OCI-LY7 (cell line): ENCODE data around the gene CHRD. TPM values are rescaled to one million over a fixed set of nuclear protein-coding genes. Genes with fewer than 3 reads are reported as not detected.

Experiments
- BruUV-seq: library from RNA; stranded (reverse); fragments of 400-500 nt; replicated peaks from 2 replicates; lab custom pipeline; 2021; lab: Mats Ljungman, UMichigan
- CTCF ChIA-PET: fragments of 300-600 bp; sonication (Branson Sonifier 250); formaldehyde crosslinking; loops from one replicate; lab custom pipeline; 2022; ENCODE audit warnings: antibody characterized with exemption; ENCODE audit not compliant: unreplicated experiment; lab: Charles Lee
- POLR2A ChIA-PET: fragments of 300-600 bp; sonication (Branson Sonifier 250); formaldehyde crosslinking; loops from one replicate; lab custom pipeline; 2022; ENCODE audit warnings: antibody characterized with exemption; lab: Charles Lee
- DNase-seq: peaks from one replicate; pipeline ENCODE4 v3.0.0-alpha.2; 2015; ENCODE audit warnings: low spot score
- H2AFZ ChIP-seq: fragments of 200-600 bp; sonication (generic), shearing (Covaris generic); 2 replicates; pipeline ENCODE4 v1.6.1; 2014; ENCODE audit warnings: mild to moderate bottlenecking, antibody characterized with exemption, low read length, moderate library complexity
- H3K27ac ChIP-seq: fragments of 200-600 bp; sonication (generic); 2 replicates; pipeline ENCODE4 v1.5.1; 2014; ENCODE audit warnings: mixed run types, low read depth, mild to moderate bottlenecking, moderate library complexity, low read length, inconsistent platforms; ENCODE audit not compliant: poor library complexity, severe bottlenecking
- H3K36me3 ChIP-seq: fragments of 200-600 bp; sonication (generic); 2 replicates; pipeline ENCODE4 v1.6.1; 2014; ENCODE audit warnings: mild to moderate bottlenecking, antibody characterized with exemption, low read length, moderate library complexity, mixed read lengths; ENCODE audit not compliant: insufficient read depth
- H3K4me1 ChIP-seq: fragments of 200-600 bp; sonication (generic); 2 replicates; pipeline ENCODE4 v1.5.1; 2014; ENCODE audit warnings: mild to moderate bottlenecking, low read length; ENCODE audit not compliant: insufficient read depth, poor library complexity, severe bottlenecking
- H3K4me2 ChIP-seq: fragments of 200-600 bp; sonication (generic); 2 replicates; pipeline ENCODE4 v1.6.1; 2014; ENCODE audit warnings: mild to moderate bottlenecking, low read length
- H3K4me3 ChIP-seq: fragments of 200-600 bp; sonication (generic); 2 replicates; pipeline ENCODE4 v1.5.1; 2014; ENCODE audit warnings: mild to moderate bottlenecking, low read depth, low read length; ENCODE audit not compliant: poor library complexity, severe bottlenecking
- H3K79me2 ChIP-seq: fragments of 200-600 bp; sonication (generic); 2 replicates; pipeline ENCODE4 v1.6.1; 2016; ENCODE audit warnings: low read depth, mild to moderate bottlenecking, low read length, moderate library complexity, mixed read lengths; ENCODE audit not compliant: insufficient read depth
- H3K9me2 ChIP-seq: fragments of 200-600 bp; sonication (generic); 2 replicates; pipeline ENCODE4 v1.6.1; 2016; ENCODE audit warnings: mild to moderate bottlenecking, low read length, mixed read lengths; ENCODE audit not compliant: insufficient read depth
- H3K9me3 ChIP-seq: fragments of 200-600 bp; sonication (generic); 2 replicates; pipeline ENCODE4 v1.6.1; 2014; ENCODE audit warnings: mild to moderate bottlenecking, mixed run types, low read length, mixed read lengths
- H4K20me1 ChIP-seq: fragments of 200-600 bp; sonication (generic); 2 replicates; pipeline ENCODE4 v1.6.1; 2014; ENCODE audit warnings: mild to moderate bottlenecking, antibody characterized with exemption, low read length, moderate library complexity, mixed read lengths; ENCODE audit not compliant: insufficient read depth
- EZH2phosphoT487 ChIP-seq: fragments of 200-600 bp; sonication (generic); IDR thresholded peaks from 2 replicates; pipeline ENCODE4 v1.6.1; 2018; ENCODE audit warnings: low read depth, borderline replicate concordance, mild to moderate bottlenecking, mixed run types, antibody characterized with exemption, low read length, moderate library complexity, mixed read lengths
- intact Hi-C: fragments of 100-400 bp; cut with micrococcal nuclease; formaldehyde crosslinking; loops from one replicate; pipeline ENCODE4 v1.10.0; 2022; ENCODE audit not compliant: unreplicated experiment
- total RNA-seq, 2 experiments: library from RNA; depleted of rRNA in 1 of 2; stranded (reverse); fragments of >200 nt in 1 of 2; shearing (Covaris generic) in 1 of 2; gene quantifications; 2 replicates each; pipeline ENCODE4 v1.2.3, GENCODE V29; 2014 to 2022
- TF ChIP-seq, protein P1 (sequence below): fragments of 200-600 bp; sonication (generic); conservative IDR thresholded peaks from 2 replicates; pipeline ENCODE4 v1.5.1; 2014; ENCODE audit warnings: mild to moderate bottlenecking, antibody characterized with exemption, low read length, moderate library complexity, mixed read lengths

The CHRD gene
- total RNA-seq, 2 experiments from 2014 or later: 0.16 TPM; not detected in 1

DNA sequence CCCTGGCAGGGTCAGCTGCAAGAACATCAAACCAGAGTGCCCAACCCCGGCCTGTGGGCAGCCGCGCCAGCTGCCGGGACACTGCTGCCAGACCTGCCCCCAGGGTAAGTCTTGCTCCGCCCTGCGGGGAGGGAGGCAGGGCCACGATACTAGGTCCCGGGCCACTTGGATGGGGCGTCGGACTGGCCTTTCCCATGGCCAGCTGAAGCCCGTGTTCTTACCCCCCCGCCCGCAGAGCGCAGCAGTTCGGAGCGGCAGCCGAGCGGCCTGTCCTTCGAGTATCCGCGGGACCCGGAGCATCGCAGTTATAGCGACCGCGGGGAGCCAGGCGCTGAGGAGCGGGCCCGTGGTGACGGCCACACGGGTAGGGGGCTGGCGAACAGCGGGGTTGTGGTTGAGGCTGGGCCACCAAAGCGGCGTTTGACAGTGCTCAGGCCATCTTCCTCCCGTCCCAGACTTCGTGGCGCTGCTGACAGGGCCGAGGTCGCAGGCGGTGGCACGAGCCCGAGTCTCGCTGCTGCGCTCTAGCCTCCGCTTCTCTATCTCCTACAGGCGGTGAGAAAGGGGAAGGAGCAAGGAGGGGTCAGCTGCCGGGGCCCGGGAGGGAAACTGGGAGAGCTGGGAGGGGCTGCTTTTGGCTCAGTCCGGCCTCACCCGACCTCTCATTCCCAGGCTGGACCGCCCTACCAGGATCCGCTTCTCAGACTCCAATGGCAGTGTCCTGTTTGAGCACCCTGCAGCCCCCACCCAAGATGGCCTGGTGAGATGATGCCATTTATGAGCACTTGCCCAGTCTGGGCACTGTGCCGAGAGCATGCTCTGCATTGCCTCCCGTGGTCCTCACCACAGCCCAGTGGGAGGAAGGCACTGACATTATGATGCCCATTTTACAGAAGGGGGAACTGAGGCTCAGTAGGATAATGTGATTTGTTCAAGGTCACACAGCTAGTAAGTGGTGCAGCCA lies 1.7 kb downstream of the CHRD start:
- no peak for TF ChIP-seq EZH2phosphoT487
- TF ChIP-seq, protein P1, sequence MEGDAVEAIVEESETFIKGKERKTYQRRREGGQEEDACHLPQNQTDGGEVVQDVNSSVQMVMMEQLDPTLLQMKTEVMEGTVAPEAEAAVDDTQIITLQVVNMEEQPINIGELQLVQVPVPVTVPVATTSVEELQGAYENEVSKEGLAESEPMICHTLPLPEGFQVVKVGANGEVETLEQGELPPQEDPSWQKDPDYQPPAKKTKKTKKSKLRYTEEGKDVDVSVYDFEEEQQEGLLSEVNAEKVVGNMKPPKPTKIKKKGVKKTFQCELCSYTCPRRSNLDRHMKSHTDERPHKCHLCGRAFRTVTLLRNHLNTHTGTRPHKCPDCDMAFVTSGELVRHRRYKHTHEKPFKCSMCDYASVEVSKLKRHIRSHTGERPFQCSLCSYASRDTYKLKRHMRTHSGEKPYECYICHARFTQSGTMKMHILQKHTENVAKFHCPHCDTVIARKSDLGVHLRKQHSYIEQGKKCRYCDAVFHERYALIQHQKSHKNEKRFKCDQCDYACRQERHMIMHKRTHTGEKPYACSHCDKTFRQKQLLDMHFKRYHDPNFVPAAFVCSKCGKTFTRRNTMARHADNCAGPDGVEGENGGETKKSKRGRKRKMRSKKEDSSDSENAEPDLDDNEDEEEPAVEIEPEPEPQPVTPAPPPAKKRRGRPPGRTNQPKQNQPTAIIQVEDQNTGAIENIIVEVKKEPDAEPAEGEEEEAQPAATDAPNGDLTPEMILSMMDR: no peak
- H3K27ac ChIP-seq: no peak overlapping the region
- no peak overlapping the region for H3K4me3 ChIP-seq
- H3K36me3 ChIP-seq: no peaks in the 10 kb centered on the region
- no peak overlapping the region for H2AFZ ChIP-seq
- DNase-seq: no peak
- no peaks in the 10 kb centered on the region for H3K79me2 ChIP-seq
- BruUV-seq: no TSS peak
- H3K9me2 ChIP-seq: no peaks in the 10 kb centered on the region
- POLR2A ChIA-PET: no interaction called here
- intact Hi-C loops: no loop called here
- H4K20me1 ChIP-seq: no peaks in the 10 kb centered on the region
- H3K4me2 ChIP-seq: no peak overlapping the region
- peaks cover 9% of the 10 kb centered on the region for H3K4me1 ChIP-seq
- no peaks in the 10 kb centered on the region for H3K9me3 ChIP-seq
- CTCF ChIA-PET: no interaction called here

DNA sequence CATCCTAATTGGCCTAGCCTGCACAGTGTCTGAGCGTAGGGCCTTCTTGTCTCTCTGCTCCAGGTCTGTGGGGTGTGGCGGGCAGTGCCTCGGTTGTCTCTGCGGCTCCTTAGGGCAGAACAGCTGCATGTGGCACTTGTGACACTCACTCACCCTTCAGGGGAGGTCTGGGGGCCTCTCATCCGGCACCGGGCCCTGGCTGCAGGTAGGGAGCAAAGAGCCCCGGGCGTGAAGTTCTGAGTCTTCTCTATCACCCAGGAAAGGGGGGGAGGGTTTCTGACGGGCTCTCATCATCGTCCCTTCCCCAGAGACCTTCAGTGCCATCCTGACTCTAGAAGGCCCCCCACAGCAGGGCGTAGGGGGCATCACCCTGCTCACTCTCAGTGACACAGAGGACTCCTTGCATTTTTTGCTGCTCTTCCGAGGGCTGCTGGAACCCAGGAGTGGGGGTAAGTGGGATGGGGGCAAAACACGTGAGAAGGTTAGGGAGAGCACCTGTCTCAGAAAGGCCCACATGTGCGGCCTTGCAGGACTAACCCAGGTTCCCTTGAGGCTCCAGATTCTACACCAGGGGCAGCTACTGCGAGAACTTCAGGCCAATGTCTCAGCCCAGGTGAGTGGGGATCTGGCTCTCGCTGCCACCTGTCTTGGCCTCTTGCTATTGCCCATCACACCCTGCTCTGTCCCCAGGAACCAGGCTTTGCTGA lies 2.6 kb downstream of the CHRD start:
- H3K9me2 ChIP-seq: no peaks in the 10 kb centered on the region
- H3K4me2 ChIP-seq: no peak overlapping the region
- ChIA-PET CTCF (no interaction called here), POLR2A (no interaction called here)
- no peaks in the 10 kb centered on the region for H3K36me3 ChIP-seq
- intact Hi-C loops: no loop called here
- H4K20me1 ChIP-seq: no peaks in the 10 kb centered on the region
- H3K9me3 ChIP-seq: no peaks in the 10 kb centered on the region
- TF ChIP-seq, protein P1: no peak
- TF ChIP-seq EZH2phosphoT487: no peak
- BruUV-seq: no TSS peak
- no peak overlapping the region for H2AFZ ChIP-seq
- no peaks in the 10 kb centered on the region for H3K79me2 ChIP-seq
- H3K4me1 ChIP-seq: peaks cover 4% of the 10 kb centered on the region
- no peak overlapping the region for H3K4me3 ChIP-seq
- no peak for DNase-seq
- H3K27ac ChIP-seq: no peak overlapping the region
